GM18873 (cell line): ENCODE data around the gene PLXNB2.

Experiments
- ATAC-seq: cut with Tn5 transposase; IDR thresholded peaks from one replicate; pipeline ENCODE4 v1.9.1; 2021; ENCODE audit warnings: mild to moderate bottlenecking, moderate library complexity, moderate number of reproducible peaks; ENCODE audit not compliant: unreplicated experiment, low FRiP score

Gene PLXNB2

GRCh38 chr22:50298937-50299784, 8.3 kb downstream of the PLXNB2 start:
- no peak for ATAC-seq

- ATAC-seq = no peak
These were observed 9.2 kb downstream of the PLXNB2 start for GRCh38 chr22:50298266-50298637.

- ATAC-seq = no peak
These were observed 9.8 kb downstream of the PLXNB2 start for GRCh38 chr22:50297510-50298265.

- no peak for ATAC-seq
These were observed 10.6 kb downstream of the PLXNB2 start for GRCh38 chr22:50296658-50297490.

- no peak for ATAC-seq
These were observed 13.2 kb downstream of the PLXNB2 start for GRCh38 chr22:50294319-50294656.

GRCh38 chr22:50293441-50294318, 13.8 kb downstream of the PLXNB2 start:
- no peak for ATAC-seq

- ATAC-seq = no peak
These were observed 14.6 kb downstream of the PLXNB2 start for GRCh38 chr22:50292643-50293440.

- ATAC-seq = no peak
These were observed 17.4 kb downstream of the PLXNB2 start for GRCh38 chr22:50289942-50290630.

- ATAC-seq = no peak
These were observed 18.1 kb downstream of the PLXNB2 start for GRCh38 chr22:50289151-50289941.

- ATAC-seq = no peak
These were observed 19.7 kb downstream of the PLXNB2 start for GRCh38 chr22:50287731-50288130.

- ATAC-seq = no peak
These were observed 20.6 kb downstream of the PLXNB2 start for GRCh38 chr22:50286701-50287318.

- ATAC-seq = no peak
These were observed 21.2 kb downstream of the PLXNB2 start for GRCh38 chr22:50286275-50286674.

- ATAC-seq = no peak
These were observed 21.7 kb downstream of the PLXNB2 start for GRCh38 chr22:50285568-50286229.

- ATAC-seq = no peak
These were observed 23.0 kb downstream of the PLXNB2 start for GRCh38 chr22:50284479-50284878.

GRCh38 chr22:50283821-50284220, 23.6 kb downstream of the PLXNB2 start:
- no peak for ATAC-seq

GRCh38 chr22:50282361-50283155, 24.9 kb downstream of the PLXNB2 start:
- ATAC-seq = no peak
